ENCODE data around the gene MR1.

MR1 gene

GRCh38 chr1:181091309-181092040 is 57.7 kb downstream of the MR1 start:
- Histone ChIP-seq H3K79me2 (ENCODE audit: insufficient read depth, low read length) (peaks cover 67% of the 10 kb centered on the region), H4K20me1 (ENCODE audit: insufficient read depth, low read length, poor library complexity, severe bottlenecking) (peaks cover 49% of the 10 kb centered on the region), H3K4me1 (ENCODE audit: insufficient read depth, low read length, poor library complexity, severe bottlenecking) (peaks cover 38% of the 10 kb centered on the region)

GRCh38 chr1:181092056-181092455 is 58.3 kb downstream of the MR1 start:
- H3K79me2 ChIP-seq (ENCODE audit: insufficient read depth, low read length): peaks cover 67% of the 10 kb centered on the region
- peaks cover 38% of the 10 kb centered on the region for H3K4me1 ChIP-seq (ENCODE audit: insufficient read depth, low read length, poor library complexity, severe bottlenecking)
- H3K4me2 ChIP-seq (ENCODE audit: low read depth, low read length, poor library complexity, severe bottlenecking): peak overlapping the region; percentile 97
- H3F3A ChIP-seq (ENCODE audit: low read depth): no peaks in the 10 kb centered on the region
- H3K36me3 ChIP-seq (ENCODE audit: insufficient read depth, low read length): no peaks in the 10 kb centered on the region
- H3K27me3 ChIP-seq (ENCODE audit: insufficient read depth, low read length, poor library complexity, severe bottlenecking): no peaks in the 10 kb centered on the region
- H3K9me2 ChIP-seq (replicated peaks; ENCODE audit: low read depth, low read length): no peaks in the 10 kb centered on the region
- no peak overlapping the region for H2AFZ ChIP-seq (ENCODE audit: low read length)
- peak overlapping the region; percentile 81 for H3K4me3 ChIP-seq (ENCODE audit: low read length, poor library complexity, severe bottlenecking)
- no peaks in the 10 kb centered on the region for H3K9me3 ChIP-seq (ENCODE audit: insufficient read depth, low read depth, low read length)
- TF ChIP-seq CTCF (conservative IDR thresholded peaks at IDR 0.05; ENCODE audit: low read length): no peak
- no peak for TF ChIP-seq EZH2phosphoT487 (IDR thresholded peaks at IDR 0.05; ENCODE audit: borderline replicate concordance)
- peak overlapping the region; percentile 80 for H3K9ac ChIP-seq (ENCODE audit: low read depth, low read length, poor library complexity, severe bottlenecking)
- peaks cover 49% of the 10 kb centered on the region for H4K20me1 ChIP-seq (ENCODE audit: insufficient read depth, low read length, poor library complexity, severe bottlenecking)

More at GRCh38 chr1:181091309-181092040, 57.7 kb downstream of the MR1 start:
- peak overlapping the region; percentile 80 for H3K9ac ChIP-seq (ENCODE audit: low read depth, low read length, poor library complexity, severe bottlenecking)
- TF ChIP-seq CTCF (conservative IDR thresholded peaks at IDR 0.05; ENCODE audit: low read length): no peak
- no peak for TF ChIP-seq EZH2phosphoT487 (IDR thresholded peaks at IDR 0.05; ENCODE audit: borderline replicate concordance)
- peak overlapping the region; percentile 81 for H3K4me3 ChIP-seq (ENCODE audit: low read length, poor library complexity, severe bottlenecking)
- H3K9me2 ChIP-seq (replicated peaks; ENCODE audit: low read depth, low read length): no peaks in the 10 kb centered on the region
- no peaks in the 10 kb centered on the region for H3K9me3 ChIP-seq (ENCODE audit: insufficient read depth, low read depth, low read length)
- H2AFZ ChIP-seq (ENCODE audit: low read length): no peak overlapping the region
- H3K36me3 ChIP-seq (ENCODE audit: insufficient read depth, low read length): no peaks in the 10 kb centered on the region
- no peaks in the 10 kb centered on the region for H3F3A ChIP-seq (ENCODE audit: low read depth)
- peak overlapping the region; percentile 97 for H3K4me2 ChIP-seq (ENCODE audit: low read depth, low read length, poor library complexity, severe bottlenecking)
- H3K27me3 ChIP-seq (ENCODE audit: insufficient read depth, low read length, poor library complexity, severe bottlenecking): no peaks in the 10 kb centered on the region

- Histone ChIP-seq H3K79me2 (ENCODE audit: insufficient read depth, low read length) (peaks cover 67% of the 10 kb centered on the region), H3K4me2 (ENCODE audit: low read depth, low read length, poor library complexity, severe bottlenecking) (peak overlapping the region; percentile 97), H3K9ac (ENCODE audit: low read depth, low read length, poor library complexity, severe bottlenecking) (no peak overlapping the region), H2AFZ (ENCODE audit: low read length) (no peak overlapping the region), H3K27me3 (ENCODE audit: insufficient read depth, low read length, poor library complexity, severe bottlenecking) (no peaks in the 10 kb centered on the region), H4K20me1 (ENCODE audit: insufficient read depth, low read length, poor library complexity, severe bottlenecking) (peaks cover 49% of the 10 kb centered on the region), H3K9me3 (ENCODE audit: insufficient read depth, low read depth, low read length) (no peaks in the 10 kb centered on the region), H3K4me1 (ENCODE audit: insufficient read depth, low read length, poor library complexity, severe bottlenecking) (peaks cover 31% of the 10 kb centered on the region), H3K36me3 (ENCODE audit: insufficient read depth, low read length) (no peaks in the 10 kb centered on the region), H3K4me3 (ENCODE audit: low read length, poor library complexity, severe bottlenecking) (peak overlapping the region; percentile 81), H3F3A (ENCODE audit: low read depth) (no peaks in the 10 kb centered on the region), H3K9me2 (replicated peaks; ENCODE audit: low read depth, low read length) (no peaks in the 10 kb centered on the region)
- TF ChIP-seq CTCF (conservative IDR thresholded peaks at IDR 0.05; ENCODE audit: low read length): no peak
- TF ChIP-seq EZH2phosphoT487 (IDR thresholded peaks at IDR 0.05; ENCODE audit: borderline replicate concordance): no peak
Observed at GRCh38 chr1:181092883-181093458, 59.2 kb downstream of the MR1 start.
